GM21367 (cell line): ENCODE data around the gene GH2.

Experiments used
- ATAC-seq: cut with Tn5 transposase; IDR thresholded peaks from one replicate; pipeline ENCODE4 v1.9.1; 2021; ENCODE audit not compliant: unreplicated experiment

The GH2 gene

DNA sequence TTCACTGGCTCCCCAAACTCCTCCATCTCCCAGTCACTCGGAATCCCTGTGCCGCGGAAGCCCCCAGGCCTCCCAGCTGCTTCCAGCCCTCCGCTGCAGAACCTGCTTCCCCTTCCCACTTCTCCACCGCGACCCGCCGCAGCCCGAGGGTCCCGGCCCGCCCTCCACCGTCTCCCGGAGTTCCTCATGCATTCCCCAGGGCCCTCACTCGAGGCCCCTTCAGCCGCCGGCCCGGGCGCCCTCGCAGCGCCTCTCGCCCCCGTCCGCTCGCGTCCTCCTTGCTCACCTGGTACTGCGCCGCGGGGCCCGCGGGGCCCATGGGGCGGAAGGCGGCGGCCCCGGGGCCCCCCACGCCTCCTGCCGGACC lies 39.6 kb downstream of the GH2 start:
- ATAC-seq: peak; percentile 12

- ATAC-seq: no peak
Measured at GRCh38 chr17:63841350-63842172, 40.2 kb downstream of the GH2 start.

- ATAC-seq: no peak
Measured at GRCh38 chr17:63840591-63841349, 41.0 kb downstream of the GH2 start.

DNA sequence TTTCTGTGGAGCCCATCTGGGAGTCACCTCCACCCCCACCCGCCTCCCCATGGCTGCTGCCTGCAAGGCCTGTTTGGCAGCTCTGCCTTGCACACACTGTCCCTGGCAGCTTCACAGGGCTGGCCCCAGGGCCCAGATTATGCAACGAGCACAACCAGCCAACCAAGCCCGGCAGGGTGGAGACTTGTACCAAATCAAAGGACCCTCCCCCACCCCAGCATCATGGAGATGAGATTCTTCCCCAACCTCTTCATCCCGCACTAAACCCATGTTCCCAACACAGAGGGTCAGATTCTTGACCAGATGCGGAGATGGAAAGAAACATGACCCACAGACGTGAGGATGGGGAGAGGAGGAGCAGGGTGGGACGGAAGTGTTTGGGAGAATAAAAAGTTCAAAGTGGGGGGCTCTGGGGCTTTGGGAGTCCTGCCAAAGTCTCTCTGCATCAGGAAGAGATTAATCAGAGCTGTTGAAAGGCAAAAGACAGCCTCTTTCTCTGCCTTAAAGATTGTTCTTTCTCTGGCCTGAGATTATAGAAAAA lies 43.0 kb downstream of the GH2 start:
- ATAC-seq: no peak

GRCh38 chr17:63837962-63838600 lies 43.7 kb downstream of the GH2 start:
- ATAC-seq: no peak

GRCh38 chr17:63837480-63837879 lies 44.3 kb downstream of the GH2 start:
- ATAC-seq: no peak

- ATAC-seq: no peak
Measured at GRCh38 chr17:63836811-63837210, 44.9 kb downstream of the GH2 start.

GRCh38 chr17:63835167-63835720 lies 46.5 kb downstream of the GH2 start:
- no peak for ATAC-seq

GRCh38 chr17:63834431-63835166 lies 47.1 kb downstream of the GH2 start:
- ATAC-seq: peak; percentile 43

GRCh38 chr17:63833741-63834373 lies 47.9 kb downstream of the GH2 start:
- no peak for ATAC-seq

DNA sequence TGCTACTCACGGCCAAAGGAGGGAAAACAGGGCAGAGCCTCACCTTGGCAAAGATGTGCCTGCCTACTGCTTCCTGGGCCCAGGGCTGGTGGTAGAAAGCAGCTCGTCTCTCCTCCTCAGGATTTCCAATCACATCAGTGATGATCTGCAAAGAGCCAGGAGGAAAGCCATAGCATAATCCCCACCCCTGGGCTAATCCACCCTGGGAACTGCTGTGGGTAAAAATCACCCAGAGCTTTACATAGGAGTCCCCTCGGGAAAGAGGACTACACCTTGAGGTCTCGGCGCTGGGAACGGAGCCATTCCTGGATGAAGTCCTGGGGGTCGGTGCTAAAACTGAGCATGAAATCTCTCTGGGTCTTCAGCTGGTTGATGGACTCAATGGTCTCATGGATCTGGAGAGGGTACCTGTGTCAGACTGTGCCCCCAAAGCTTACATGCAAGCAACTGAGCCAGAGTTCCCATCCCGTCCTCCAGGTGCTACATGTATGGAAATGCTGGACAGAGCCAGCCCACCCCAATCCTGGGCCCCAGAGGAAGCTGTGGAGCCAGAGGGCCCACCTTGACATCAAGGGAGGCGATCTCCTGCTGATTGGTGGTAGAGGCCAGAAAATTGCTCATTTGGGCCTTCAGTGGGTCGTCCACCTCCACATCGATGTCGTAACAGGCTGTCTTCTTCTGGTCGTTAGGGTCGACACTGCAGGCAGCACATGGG lies 48.6 kb downstream of the GH2 start:
- ATAC-seq: no peak

GRCh38 chr17:63832455-63832854 lies 49.3 kb downstream of the GH2 start:
- ATAC-seq: no peak

GRCh38 chr17:63832014-63832413 lies 49.7 kb downstream of the GH2 start:
- no peak for ATAC-seq

DNA sequence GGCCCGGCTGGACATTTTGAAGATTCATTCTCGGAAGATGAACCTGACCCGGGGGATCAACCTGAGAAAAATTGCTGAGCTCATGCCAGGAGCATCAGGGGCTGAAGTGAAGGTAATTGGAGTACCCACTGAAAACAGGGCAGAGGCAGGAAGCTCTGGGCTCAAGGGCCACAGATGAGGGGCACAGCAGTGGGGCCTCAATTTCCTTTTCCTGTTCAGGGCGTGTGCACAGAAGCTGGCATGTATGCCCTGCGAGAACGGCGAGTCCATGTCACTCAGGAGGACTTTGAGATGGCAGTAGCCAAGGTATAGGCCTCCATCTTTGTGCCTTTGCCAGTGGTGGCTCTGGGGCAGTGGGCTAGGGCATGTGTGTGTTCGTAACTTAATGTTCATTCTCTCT lies 50.2 kb downstream of the GH2 start:
- no peak for ATAC-seq

GRCh38 chr17:63830904-63831491 lies 50.7 kb downstream of the GH2 start:
- no peak for ATAC-seq

- no peak for ATAC-seq
Measured at GRCh38 chr17:63830278-63830677, 51.5 kb downstream of the GH2 start.
